Liver (tissue), 9 donors: ENCODE measurements around the gene HMOX2. TPM values are rescaled to one million over a fixed set of nuclear protein-coding genes. Genes with fewer than 3 reads are reported as not detected.

Experiments used
- DNase-seq: peaks from one replicate; pipeline ENCODE4 v3.0.0-alpha.2; 2017; ENCODE audit warnings: low spot score
- H3K27ac ChIP-seq, 2 donors: one replicate each; pipeline ENCODE4 v1.7.0; 2013; ENCODE audit warnings: inconsistent platforms in 2 of 2, low read length in 2 of 2, control low read depth in 1 of 2, low read depth in 1 of 2, mild to moderate bottlenecking in 1 of 2
- H3K27me3 ChIP-seq, 4 donors: one replicate each; pipeline versions ENCODE4 v1.6.1 to v1.7.0; 2013; ENCODE audit warnings: low read length in 3 of 4, inconsistent platforms in 1 of 4, mild to moderate bottlenecking in 1 of 4, moderate library complexity in 1 of 4; ENCODE audit not compliant: control insufficient read depth in 4 of 4, insufficient read depth in 4 of 4
- H3K36me3 ChIP-seq, 4 donors: one replicate each; pipeline versions ENCODE4 v1.6.1 to v1.7.0; 2013; ENCODE audit warnings: low read length in 3 of 4, mild to moderate bottlenecking in 3 of 4, low read depth in 1 of 4, moderate library complexity in 1 of 4; ENCODE audit not compliant: control insufficient read depth in 4 of 4, insufficient read depth in 3 of 4
- H3K4me1 ChIP-seq, 4 donors: one replicate each; pipeline versions ENCODE4 v1.6.1 to v1.7.0; 2013; ENCODE audit warnings: low read length in 3 of 4, mild to moderate bottlenecking in 3 of 4, moderate library complexity in 1 of 4; ENCODE audit not compliant: control insufficient read depth in 4 of 4, insufficient read depth in 4 of 4
- H3K4me3 ChIP-seq, 3 donors: one replicate each; pipeline versions ENCODE4 v1.6.1 to v1.7.0; 2013; ENCODE audit warnings: low read length in 3 of 3, control low read depth in 1 of 3, low read depth in 1 of 3, mild to moderate bottlenecking in 1 of 3
- H3K9ac ChIP-seq, 2 donors: one replicate each; pipeline ENCODE4 v1.7.0; 2013; ENCODE audit warnings: low read length in 2 of 2, mild to moderate bottlenecking in 2 of 2, moderate library complexity in 2 of 2, control low read depth in 1 of 2, low read depth in 1 of 2
- H3K9me3 ChIP-seq, 4 donors: one replicate each; pipeline versions ENCODE4 v1.6.1 to v1.7.0; 2013; ENCODE audit warnings: low read length in 3 of 4; ENCODE audit not compliant: control insufficient read depth in 4 of 4
- ATF3 ChIP-seq: IDR thresholded peaks from 2 replicates; pipeline ENCODE4 v1.6.1; 2016; ENCODE audit warnings: antibody characterized with exemption
- CTCF ChIP-seq: fragments of 150-350 bp; IDR thresholded peaks from 2 replicates; pipeline ENCODE4 v1.5.1; 2017; ENCODE audit warnings: improper control_type of control experiment, low read depth, low read length; ENCODE audit not compliant: missing input control
- EGR1 ChIP-seq, 2 donors: IDR thresholded peaks; 2 replicates each; pipeline ENCODE4 v1.6.1; 2016 to 2018; ENCODE audit warnings: antibody characterized with exemption in 2 of 2, low read depth in 2 of 2
- FOXA1 ChIP-seq: IDR thresholded peaks from 2 replicates; pipeline ENCODE4 v1.6.1; 2016; ENCODE audit warnings: antibody characterized with exemption
- FOXA2 ChIP-seq: IDR thresholded peaks from 2 replicates; pipeline ENCODE4 v1.6.1; 2016; ENCODE audit warnings: antibody characterized with exemption
- GABPA ChIP-seq, 2 donors: IDR thresholded peaks in 1 of 2; conservative IDR thresholded peaks in 1 of 2; 2 replicates each; pipeline ENCODE4 v1.6.1; 2016; ENCODE audit warnings: antibody characterized with exemption in 2 of 2, mild to moderate bottlenecking in 1 of 2, moderate library complexity in 1 of 2
- HNF4A ChIP-seq, 2 donors: conservative IDR thresholded peaks; 2 replicates each; pipeline ENCODE4 v1.6.1; 2016; ENCODE audit warnings: antibody characterized with exemption in 2 of 2, mild to moderate bottlenecking in 2 of 2
- HNF4G ChIP-seq: IDR thresholded peaks from 2 replicates; pipeline ENCODE4 v1.6.1; 2016; ENCODE audit warnings: antibody characterized with exemption
- JUND ChIP-seq, 2 donors: IDR thresholded peaks; 2 replicates each; pipeline ENCODE4 v1.6.1; 2016; ENCODE audit warnings: antibody characterized with exemption in 2 of 2
- NR2F2 ChIP-seq: IDR thresholded peaks from 2 replicates; pipeline ENCODE4 v1.6.1; 2016; ENCODE audit warnings: antibody characterized with exemption
- RAD21 ChIP-seq, 2 donors: IDR thresholded peaks; 2 replicates each; pipeline ENCODE4 v1.6.1; 2016; ENCODE audit warnings: antibody characterized with exemption in 2 of 2, mild to moderate bottlenecking in 2 of 2
- RXRA ChIP-seq, 2 donors: IDR thresholded peaks; 2 replicates each; pipeline ENCODE4 v1.6.1; 2017 to 2018; ENCODE audit warnings: antibody characterized with exemption in 2 of 2, mild to moderate bottlenecking in 1 of 2
- SP1 ChIP-seq: IDR thresholded peaks from 2 replicates; pipeline ENCODE4 v1.6.1; 2018; ENCODE audit warnings: antibody characterized with exemption, mild to moderate bottlenecking
- TAF1 ChIP-seq: conservative IDR thresholded peaks from 2 replicates; pipeline ENCODE4 v1.6.1; 2016; ENCODE audit warnings: antibody characterized with exemption, mild to moderate bottlenecking
- YY1 ChIP-seq: IDR thresholded peaks from 2 replicates; pipeline ENCODE4 v1.6.1; 2016; ENCODE audit warnings: antibody characterized with exemption, mild to moderate bottlenecking
- WGBS: extraction: QIAGEN DNeasy Blood & Tissue Kit; methylation state at CpG from one replicate; pipeline ENCODE4 v1.1.7; 2013; 5-methylcytosine and 5-hydroxymethylcytosine counted together
- polyA plus RNA-seq, 2 donors: library from polyadenylated mRNA; stranded (reverse) in 1 of 2; unstranded in 1 of 2; fragments of 200-250 nt in 1 of 2; fragments of >200 nt in 1 of 2; fragmentation: Nextera tagmentation in 1 of 2; extraction: Ambion mirVana in 1 of 2; gene quantifications; one replicate each; pipeline versions ENCODE4 v1.2.1 to v1.2.3, GENCODE V29; 2013 to 2015
- total RNA-seq, 2 donors: library from RNA; depleted of rRNA; stranded (reverse); fragments of >200 nt; gene quantifications; one replicate each; pipeline ENCODE4 v1.2.3, GENCODE V29; 2014
- TF ChIP-seq, protein P1 (sequence below): IDR thresholded peaks from 2 replicates; pipeline ENCODE4 v1.6.1; 2016; ENCODE audit warnings: antibody characterized with exemption
- TF ChIP-seq, protein P2 (sequence below): IDR thresholded peaks from 2 replicates; pipeline ENCODE4 v1.6.1; 2016; ENCODE audit warnings: antibody characterized with exemption, mild to moderate bottlenecking
- donor health status: healthy.
- donor health status: healthy.
- donor health status: healthy.
- donor health status: healthy.
- donor health status: healthy.

The HMOX2 gene
- total and polyA plus RNA-seq, 4 donors, result 11.4 to 81.5 (median 61.5) TPM

GRCh38 chr16:4465977-4466779 lies 10.0 kb upstream of the HMOX2 start:
- 87% methylated on average over 32 of the region's 32 CpGs for WGBS
- no peak for DNase-seq
- TF ChIP-seq GABPA (IDR thresholded peaks at IDR 0.05 in 1 of 2, conservative IDR thresholded peaks at IDR 0.05 in 1 of 2) (no peak), NR2F2 (peak; percentile 53)
- Histone ChIP-seq H3K27ac (peak overlapping the region; percentile 14 to 44), H3K4me3 (no peak overlapping the region), H3K9me3 (no peaks in the 10 kb centered on the region), H3K36me3 (peaks cover 14 to 35% (median 18%) of the 10 kb centered on the region in 4 donors), H3K27me3 (no peaks in the 10 kb centered on the region), H3K4me1 (no peaks in the 10 kb centered on the region), H3K9ac (no peak overlapping the region)

GRCh38 chr16:4467916-4468315 lies 8.3 kb upstream of the HMOX2 start:
- TF ChIP-seq FOXA1 (no peak), CTCF (no peak), NR2F2 (no peak), YY1 (no peak), JUND (IDR thresholded peaks at IDR 0.05) (no peak), RXRA (IDR thresholded peaks at IDR 0.05) (no peak), FOXA2 (no peak), EGR1 (IDR thresholded peaks at IDR 0.05; ENCODE audit: low read depth in 2 of 2) (no peak), TAF1 (no peak), HNF4A (conservative IDR thresholded peaks at IDR 0.05) (no peak), ATF3 (no peak), RAD21 (IDR thresholded peaks at IDR 0.05) (no peak)
- Histone ChIP-seq H3K4me3 (no peak overlapping the region), H3K27me3 (no peaks in the 10 kb centered on the region), H3K27ac (no peak overlapping the region), H3K9me3 (no peaks in the 10 kb centered on the region), H3K9ac (no peak overlapping the region), H3K36me3 (peaks cover 12 to 35% (median 17%) of the 10 kb centered on the region in 4 donors), H3K4me1 (peaks cover 0 to 3% (median 0%) of the 10 kb centered on the region in 4 donors)
- DNase-seq, result no peak
- WGBS, result 96% methylated on average over 16 of the region's 16 CpGs

DNA sequence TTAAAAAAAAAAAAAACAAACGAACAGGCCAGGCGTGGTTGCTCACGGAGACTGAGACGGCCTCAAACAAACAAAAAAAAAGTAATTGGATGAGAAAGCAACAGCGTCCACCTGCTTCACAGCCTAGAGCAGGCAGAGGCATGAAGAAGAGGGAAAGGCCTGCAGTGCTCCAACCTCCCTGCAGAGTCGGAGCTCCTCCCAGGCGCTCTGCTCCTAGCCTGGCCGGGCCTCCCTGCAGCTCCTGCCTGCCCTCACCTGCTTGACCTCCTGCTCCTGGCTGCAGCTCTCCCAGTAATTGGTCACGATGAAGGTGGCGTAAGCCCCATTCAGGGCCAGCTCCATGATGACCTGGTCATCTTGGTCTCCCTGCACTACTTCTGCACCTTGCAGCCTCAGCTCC lies 7.2 kb upstream of the HMOX2 start:
- no peak for DNase-seq
- Histone ChIP-seq H3K9me3 (no peaks in the 10 kb centered on the region), H3K9ac (no peak overlapping the region), H3K4me3 (no peak overlapping the region), H3K27me3 (no peaks in the 10 kb centered on the region), H3K27ac (no peak overlapping the region), H3K36me3 (peaks cover 9 to 25% (median 15%) of the 10 kb centered on the region in 4 donors), H3K4me1 (peaks cover 0 to 5% (median 4%) of the 10 kb centered on the region in 4 donors)
- WGBS, result 86% methylated on average over 10 of the region's 10 CpGs
- no peak for TF ChIP-seq RAD21 (IDR thresholded peaks at IDR 0.05)
- no peak for TF ChIP-seq HNF4G
- TF ChIP-seq FOXA2, result no peak
- TF ChIP-seq ATF3, result no peak
- TF ChIP-seq, protein P1, sequence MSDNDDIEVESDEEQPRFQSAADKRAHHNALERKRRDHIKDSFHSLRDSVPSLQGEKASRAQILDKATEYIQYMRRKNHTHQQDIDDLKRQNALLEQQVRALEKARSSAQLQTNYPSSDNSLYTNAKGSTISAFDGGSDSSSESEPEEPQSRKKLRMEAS, result no peak
- TF ChIP-seq, protein P2, sequence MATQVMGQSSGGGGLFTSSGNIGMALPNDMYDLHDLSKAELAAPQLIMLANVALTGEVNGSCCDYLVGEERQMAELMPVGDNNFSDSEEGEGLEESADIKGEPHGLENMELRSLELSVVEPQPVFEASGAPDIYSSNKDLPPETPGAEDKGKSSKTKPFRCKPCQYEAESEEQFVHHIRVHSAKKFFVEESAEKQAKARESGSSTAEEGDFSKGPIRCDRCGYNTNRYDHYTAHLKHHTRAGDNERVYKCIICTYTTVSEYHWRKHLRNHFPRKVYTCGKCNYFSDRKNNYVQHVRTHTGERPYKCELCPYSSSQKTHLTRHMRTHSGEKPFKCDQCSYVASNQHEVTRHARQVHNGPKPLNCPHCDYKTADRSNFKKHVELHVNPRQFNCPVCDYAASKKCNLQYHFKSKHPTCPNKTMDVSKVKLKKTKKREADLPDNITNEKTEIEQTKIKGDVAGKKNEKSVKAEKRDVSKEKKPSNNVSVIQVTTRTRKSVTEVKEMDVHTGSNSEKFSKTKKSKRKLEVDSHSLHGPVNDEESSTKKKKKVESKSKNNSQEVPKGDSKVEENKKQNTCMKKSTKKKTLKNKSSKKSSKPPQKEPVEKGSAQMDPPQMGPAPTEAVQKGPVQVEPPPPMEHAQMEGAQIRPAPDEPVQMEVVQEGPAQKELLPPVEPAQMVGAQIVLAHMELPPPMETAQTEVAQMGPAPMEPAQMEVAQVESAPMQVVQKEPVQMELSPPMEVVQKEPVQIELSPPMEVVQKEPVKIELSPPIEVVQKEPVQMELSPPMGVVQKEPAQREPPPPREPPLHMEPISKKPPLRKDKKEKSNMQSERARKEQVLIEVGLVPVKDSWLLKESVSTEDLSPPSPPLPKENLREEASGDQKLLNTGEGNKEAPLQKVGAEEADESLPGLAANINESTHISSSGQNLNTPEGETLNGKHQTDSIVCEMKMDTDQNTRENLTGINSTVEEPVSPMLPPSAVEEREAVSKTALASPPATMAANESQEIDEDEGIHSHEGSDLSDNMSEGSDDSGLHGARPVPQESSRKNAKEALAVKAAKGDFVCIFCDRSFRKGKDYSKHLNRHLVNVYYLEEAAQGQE, result no peak
- no peak for TF ChIP-seq SP1
- TF ChIP-seq FOXA1, result no peak
- TF ChIP-seq TAF1, result no peak
- TF ChIP-seq CTCF, result no peak
- TF ChIP-seq RXRA (IDR thresholded peaks at IDR 0.05), result no peak
- TF ChIP-seq NR2F2, result no peak
- TF ChIP-seq EGR1 (IDR thresholded peaks at IDR 0.05; ENCODE audit: low read depth in 2 of 2), result no peak
- no peak for TF ChIP-seq GABPA (IDR thresholded peaks at IDR 0.05 in 1 of 2, conservative IDR thresholded peaks at IDR 0.05 in 1 of 2)
- no peak for TF ChIP-seq JUND (IDR thresholded peaks at IDR 0.05)
- no peak for TF ChIP-seq YY1
